GM19467 (cell line): ENCODE results near the gene RNASEH2B.

Experiments used
- ATAC-seq: cut with Tn5 transposase; IDR thresholded peaks from one replicate; pipeline ENCODE4 v1.9.1; 2021; ENCODE audit warnings: mild to moderate bottlenecking, moderate library complexity; ENCODE audit not compliant: unreplicated experiment

The RNASEH2B gene, protein sequence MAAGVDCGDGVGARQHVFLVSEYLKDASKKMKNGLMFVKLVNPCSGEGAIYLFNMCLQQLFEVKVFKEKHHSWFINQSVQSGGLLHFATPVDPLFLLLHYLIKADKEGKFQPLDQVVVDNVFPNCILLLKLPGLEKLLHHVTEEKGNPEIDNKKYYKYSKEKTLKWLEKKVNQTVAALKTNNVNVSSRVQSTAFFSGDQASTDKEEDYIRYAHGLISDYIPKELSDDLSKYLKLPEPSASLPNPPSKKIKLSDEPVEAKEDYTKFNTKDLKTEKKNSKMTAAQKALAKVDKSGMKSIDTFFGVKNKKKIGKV

GRCh38 chr13:50909605-50910484, at the start of gene RNASEH2B:
TSS of gene RNASEH2B (plus strand) at chr13:50909791. CDS start at chr13:50910077, 286 bp downstream.
- ATAC-seq: peak; percentile 67

- ATAC-seq: no peak
Measured at GRCh38 chr13:50864492-50864891, 45.1 kb upstream of the RNASEH2B start.

GRCh38 chr13:50866817-50867636, 42.6 kb upstream of the RNASEH2B start:
- ATAC-seq: no peak

- no peak for ATAC-seq
Measured at GRCh38 chr13:50867637-50867945, 42.0 kb upstream of the RNASEH2B start.

DNA sequence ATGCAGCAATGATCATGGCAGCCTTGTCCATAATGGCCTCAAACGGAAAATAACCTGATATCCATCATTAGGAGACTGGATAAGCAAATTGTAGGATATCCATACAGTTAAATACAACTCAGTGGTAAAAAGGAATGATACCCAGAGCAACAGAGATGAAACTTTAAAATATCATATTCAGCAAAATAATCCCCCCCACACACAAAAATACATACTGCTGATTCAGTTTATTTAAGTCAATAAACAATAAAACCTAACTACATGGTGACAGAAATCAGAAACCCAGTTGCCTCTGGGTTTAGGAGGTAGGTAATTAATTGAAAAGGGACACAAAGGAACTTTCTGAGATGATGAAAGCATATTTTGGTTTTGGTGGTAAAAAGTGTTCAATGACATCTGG, 38.2 kb upstream of the RNASEH2B start:
- no peak for ATAC-seq

- ATAC-seq: no peak
Measured at GRCh38 chr13:50873467-50873866, 36.1 kb upstream of the RNASEH2B start.

DNA sequence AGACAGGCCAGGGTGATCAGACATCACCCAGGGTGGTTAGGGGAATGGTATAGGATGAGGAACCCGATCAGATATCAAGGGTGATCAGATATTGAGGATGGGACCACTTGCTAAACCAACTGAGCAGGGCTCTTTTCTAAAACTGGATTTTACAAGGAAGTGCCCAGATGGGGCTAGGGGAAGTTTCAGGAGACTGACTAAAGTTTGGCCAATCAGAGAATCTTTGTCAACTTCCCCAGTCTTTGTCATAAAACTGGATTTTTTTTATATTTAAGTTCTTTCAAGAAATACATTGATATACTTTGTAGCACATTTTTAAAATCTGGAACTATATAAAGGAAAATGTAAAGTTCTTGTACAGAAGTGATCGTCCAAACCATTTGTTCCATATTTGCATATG, 35.6 kb upstream of the RNASEH2B start:
- no peak for ATAC-seq

- ATAC-seq: no peak
Measured at GRCh38 chr13:50882816-50883435, 26.7 kb upstream of the RNASEH2B start.

- no peak for ATAC-seq
Measured at GRCh38 chr13:50883728-50884127, 25.9 kb upstream of the RNASEH2B start.

GRCh38 chr13:50884265-50884664, 25.3 kb upstream of the RNASEH2B start:
- no peak for ATAC-seq

- ATAC-seq: no peak
Measured at GRCh38 chr13:50887151-50887550, 22.4 kb upstream of the RNASEH2B start.

GRCh38 chr13:50888362-50888761, 21.2 kb upstream of the RNASEH2B start:
- no peak for ATAC-seq

- ATAC-seq: no peak
Measured at GRCh38 chr13:50889317-50889716, 20.3 kb upstream of the RNASEH2B start.

GRCh38 chr13:50891206-50891605, 18.4 kb upstream of the RNASEH2B start:
- ATAC-seq: no peak

- no peak for ATAC-seq
Measured at GRCh38 chr13:50892210-50892944, 17.2 kb upstream of the RNASEH2B start.

DNA sequence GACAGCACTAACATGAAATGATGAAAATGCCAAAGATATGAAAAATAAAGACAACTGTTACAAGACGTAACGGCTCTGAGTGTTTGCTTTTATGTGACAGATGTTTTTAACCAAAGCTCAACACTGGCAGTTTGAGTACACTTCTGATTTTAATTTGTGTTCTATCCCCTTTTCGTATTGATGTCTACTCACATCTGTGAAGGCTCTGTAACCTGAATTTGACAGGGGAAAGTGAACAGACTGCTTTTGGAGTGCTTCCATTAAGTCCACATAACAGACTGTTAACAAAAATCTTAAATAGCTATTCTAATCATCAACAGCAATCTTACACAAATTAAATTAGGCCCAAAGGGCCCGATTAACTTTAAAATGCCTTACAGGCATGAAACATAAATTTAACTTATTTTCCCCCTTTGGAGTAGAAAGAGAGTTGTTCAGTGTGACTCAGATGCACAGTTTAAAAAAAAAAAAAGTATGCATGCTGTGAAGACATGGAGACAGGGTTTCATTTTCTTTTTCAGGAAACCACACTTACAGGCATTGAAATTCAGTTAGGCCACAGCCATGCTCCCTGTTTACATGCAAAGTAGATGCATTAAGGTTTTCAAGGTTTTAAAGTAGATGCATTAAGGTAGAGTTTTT, 16.3 kb upstream of the RNASEH2B start:
- ATAC-seq: peak; percentile 84

- no peak for ATAC-seq
Measured at GRCh38 chr13:50894012-50894411, 15.6 kb upstream of the RNASEH2B start.

- ATAC-seq: no peak
Measured at GRCh38 chr13:50894504-50894903, 15.1 kb upstream of the RNASEH2B start.

- no peak for ATAC-seq
Measured at GRCh38 chr13:50898338-50898737, 11.3 kb upstream of the RNASEH2B start.

DNA sequence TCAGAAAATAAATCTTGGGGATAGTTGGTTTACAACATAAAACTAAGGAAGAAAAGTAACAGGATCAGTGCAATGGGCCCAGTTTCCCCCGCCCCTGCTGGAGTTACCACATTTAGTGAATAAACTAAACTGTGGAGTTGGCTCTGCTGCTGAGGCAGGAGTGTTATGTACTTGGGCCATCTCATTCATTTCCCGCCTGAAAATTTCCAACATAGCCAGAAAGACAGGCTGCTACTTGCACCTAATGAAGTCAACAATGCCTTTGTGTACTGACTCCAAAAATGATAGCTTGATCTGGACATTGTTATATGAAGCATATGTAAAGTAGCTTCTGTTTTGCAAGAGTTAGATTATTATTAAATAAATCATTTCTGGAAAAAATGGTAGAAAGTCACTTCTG, 7.9 kb upstream of the RNASEH2B start:
- ATAC-seq: no peak
